Measurements from ENCODE around the gene CCN6.

Gene CCN6

DNA sequence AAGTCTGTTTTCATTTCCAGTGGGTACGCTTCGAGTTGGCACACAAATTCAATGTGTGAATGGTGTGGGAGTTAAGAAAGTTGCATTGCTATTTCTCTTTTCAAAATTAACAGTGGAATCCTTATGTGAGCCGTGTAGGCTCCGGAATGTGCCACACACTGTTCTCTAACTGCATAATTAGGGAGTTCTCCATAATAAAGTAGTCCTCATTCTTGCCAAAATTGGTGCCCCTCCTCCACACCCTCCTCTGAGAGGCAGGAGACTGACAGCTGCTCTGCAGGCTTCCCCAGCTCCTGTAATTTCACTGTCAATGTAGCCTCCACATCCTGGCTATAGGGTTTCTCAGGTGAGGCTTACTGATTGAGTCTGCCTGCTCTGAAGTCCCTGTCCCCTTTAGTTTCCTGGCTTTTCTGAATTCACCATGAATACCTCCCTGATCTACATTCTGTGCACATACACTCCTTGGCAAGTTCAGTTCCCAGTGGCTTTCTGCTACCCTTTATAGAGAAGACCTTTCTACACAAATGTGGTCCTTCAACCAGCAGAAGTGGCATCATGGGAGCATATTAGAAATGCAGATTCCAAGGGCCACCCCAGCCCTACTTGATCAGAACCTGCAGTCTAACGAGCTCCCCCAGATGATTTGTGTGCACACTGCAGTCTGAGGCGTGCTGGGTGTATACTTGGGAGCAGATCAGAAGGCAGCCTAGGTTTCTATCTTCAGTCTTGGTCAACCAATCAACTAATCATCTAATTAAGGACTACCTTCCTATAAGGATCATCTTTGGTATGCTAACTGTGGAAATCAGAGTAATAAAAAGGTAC lies 19.9 kb upstream of the CCN6 start:
- CTCF ChIA-PET: interaction anchor here (0.5 to 2.0 kb wide), 3 partner anchors 9 to 277 kb away, joined by 4 to 14 read pairs (median 6); no protein-coding TSS in a partner anchor

DNA sequence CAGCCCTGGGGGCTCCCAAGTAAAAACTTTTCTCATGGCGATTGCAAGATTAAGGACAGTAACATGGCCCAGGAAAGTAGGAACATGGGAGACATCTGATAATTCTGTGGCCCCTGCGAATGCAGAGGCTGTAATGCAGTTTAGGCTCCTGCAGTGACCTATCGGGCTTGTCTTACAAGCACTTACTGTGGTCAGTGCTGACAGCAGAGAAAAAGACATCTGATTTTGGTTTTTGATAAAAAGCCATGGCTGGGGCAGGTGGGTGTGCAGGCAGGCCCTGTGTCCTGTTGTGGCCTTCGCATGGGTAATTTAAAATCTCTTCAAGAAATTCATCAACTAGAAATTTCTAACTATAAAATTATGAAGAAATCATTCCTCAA lies 19.3 kb upstream of the CCN6 start:
- Histone ChIP-seq H3K4me1 (ENCODE audit: control insufficient read depth, insufficient read depth, low read length) (no peaks in the 10 kb centered on the region), H3K27ac (ENCODE audit: extremely low read depth, low read depth, low read length) (no peak overlapping the region), H3K36me3 (ENCODE audit: control insufficient read depth in 2 of 2, insufficient read depth in 1 of 2, low read length in 2 of 2) (no peaks in the 10 kb centered on the region), H3K4me3 (ENCODE audit: low read depth, low read length) (no peak overlapping the region), H3K9me3 (ENCODE audit: control insufficient read depth, insufficient read depth, low read depth, low read length) (no peaks in the 10 kb centered on the region)
- ChIA-PET CTCF (interaction anchor here (1.2 kb wide), 1 partner anchor 9 kb away, joined by 14 read pairs; no protein-coding TSS in a partner anchor), POLR2A (no interaction called here)
- TF ChIP-seq KLF7 (tag by site-specific recombination; IDR thresholded peaks at IDR 0.05; ENCODE audit: borderline replicate concordance) (no peak), ZNF426 (tag by site-specific recombination; IDR thresholded peaks at IDR 0.05) (no peak), SP2 (tag by site-specific recombination; IDR thresholded peaks at IDR 0.05) (no peak), ZEB2 (tag by site-specific recombination; IDR thresholded peaks at IDR 0.05) (no peak), ZNF202 (tag by site-specific recombination; IDR thresholded peaks at IDR 0.05; ENCODE audit: borderline replicate concordance) (no peak), ZNF175 (tag by site-specific recombination; IDR thresholded peaks at IDR 0.05) (no peak), ZNF221 (tag by site-specific recombination; IDR thresholded peaks at IDR 0.05; ENCODE audit: borderline replicate concordance) (no peak)

More for the DNA sequence above, 19.9 kb upstream of the CCN6 start:
- H3K4me1 ChIP-seq (ENCODE audit: control insufficient read depth, insufficient read depth, low read length): no peaks in the 10 kb centered on the region
- H3K27ac ChIP-seq (ENCODE audit: extremely low read depth, low read depth, low read length): no peak overlapping the region
- H3K4me3 ChIP-seq (ENCODE audit: low read depth, low read length): no peak overlapping the region
- H3K9me3 ChIP-seq (ENCODE audit: control insufficient read depth, insufficient read depth, low read depth, low read length): no peaks in the 10 kb centered on the region
- TF ChIP-seq SETDB1 (IDR thresholded peaks at IDR 0.05; ENCODE audit: insufficient read length, low read length) (no peak), ZNF473 (tag by site-specific recombination; IDR thresholded peaks at IDR 0.05) (no peak), ZNF174 (tag by site-specific recombination; IDR thresholded peaks at IDR 0.05) (no peak), GFI1B (tag by site-specific recombination; IDR thresholded peaks at IDR 0.05) (no peak), ZBTB1 (tag by site-specific recombination; IDR thresholded peaks at IDR 0.05) (no peak), OVOL3 (tag by site-specific recombination; IDR thresholded peaks at IDR 0.05) (no peak), ZNF10 (tag by site-specific recombination; IDR thresholded peaks at IDR 0.05) (no peak), ZNF37A (tag by site-specific recombination; IDR thresholded peaks at IDR 0.05) (no peak), ZNF530 (tag by site-specific recombination; IDR thresholded peaks at IDR 0.05; ENCODE audit: low read depth) (no peak), ZNF23 (tag by site-specific recombination; IDR thresholded peaks at IDR 0.05; ENCODE audit: borderline replicate concordance) (no peak)
- no peaks in the 10 kb centered on the region for H3K36me3 ChIP-seq (ENCODE audit: control insufficient read depth in 2 of 2, insufficient read depth in 1 of 2, low read length in 2 of 2)
- POLR2A ChIA-PET: no interaction called here

DNA sequence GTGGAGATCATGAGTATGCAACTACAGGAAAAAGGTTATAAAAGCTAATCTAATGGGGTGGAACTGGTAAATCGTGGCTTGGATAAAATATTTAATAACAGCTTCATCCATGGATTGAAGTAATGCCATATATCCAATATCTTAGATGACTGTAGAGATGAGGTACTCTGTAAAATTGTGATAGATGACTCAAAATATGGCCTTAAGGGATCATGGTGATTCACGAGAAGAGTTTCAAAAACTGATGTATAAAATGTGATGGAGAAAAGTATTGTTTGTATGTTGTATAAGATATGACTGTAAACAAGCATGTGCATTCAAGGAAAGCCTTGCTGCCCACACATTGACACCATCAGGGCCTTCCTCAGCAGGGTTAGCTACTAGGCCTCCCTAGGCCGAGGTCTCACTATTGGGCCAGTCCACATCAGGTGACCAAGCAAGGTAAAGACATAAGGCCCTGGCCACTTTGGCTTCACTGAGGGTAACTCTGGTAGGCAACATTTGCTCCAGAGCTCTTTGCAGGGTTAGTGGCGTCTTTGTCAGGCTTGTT lies 17.7 kb upstream of the CCN6 start:
- Histone ChIP-seq H3K36me3 (ENCODE audit: control insufficient read depth in 2 of 2, insufficient read depth in 1 of 2, low read length in 2 of 2) (no peaks in the 10 kb centered on the region), H3K4me1 (ENCODE audit: control insufficient read depth, insufficient read depth, low read length) (no peaks in the 10 kb centered on the region), H3K9me3 (ENCODE audit: control insufficient read depth, insufficient read depth, low read depth, low read length) (no peaks in the 10 kb centered on the region), H3K27ac (ENCODE audit: extremely low read depth, low read depth, low read length) (no peak overlapping the region), H3K4me3 (ENCODE audit: low read depth, low read length) (no peak overlapping the region)
- CTCF ChIA-PET: interaction anchor here (0.8 to 1.2 kb wide), 4 partner anchors 275 to 327 kb away, joined by 3 to 4 read pairs (median 3); no protein-coding TSS in a partner anchor
- POLR2A ChIA-PET: no interaction called here
- TF ChIP-seq ZNF311 (tag by site-specific recombination; IDR thresholded peaks at IDR 0.05; ENCODE audit: borderline replicate concordance) (no peak), ZBTB1 (tag by site-specific recombination; IDR thresholded peaks at IDR 0.05) (no peak), ZNF239 (tag by site-specific recombination; IDR thresholded peaks at IDR 0.05) (no peak), ZNF16 (tag by site-specific recombination; IDR thresholded peaks at IDR 0.05; ENCODE audit: low read depth) (no peak), KLF1 (tag by site-specific recombination; IDR thresholded peaks at IDR 0.05) (no peak), ZNF214 (tag by site-specific recombination; IDR thresholded peaks at IDR 0.05; ENCODE audit: borderline replicate concordance) (no peak), MZF1 (tag by site-specific recombination; IDR thresholded peaks at IDR 0.05; ENCODE audit: borderline replicate concordance) (no peak), HOXC10 (CRISPR knock-in tag; IDR thresholded peaks at IDR 0.05) (no peak)
- TF ChIP-seq, protein P1, sequence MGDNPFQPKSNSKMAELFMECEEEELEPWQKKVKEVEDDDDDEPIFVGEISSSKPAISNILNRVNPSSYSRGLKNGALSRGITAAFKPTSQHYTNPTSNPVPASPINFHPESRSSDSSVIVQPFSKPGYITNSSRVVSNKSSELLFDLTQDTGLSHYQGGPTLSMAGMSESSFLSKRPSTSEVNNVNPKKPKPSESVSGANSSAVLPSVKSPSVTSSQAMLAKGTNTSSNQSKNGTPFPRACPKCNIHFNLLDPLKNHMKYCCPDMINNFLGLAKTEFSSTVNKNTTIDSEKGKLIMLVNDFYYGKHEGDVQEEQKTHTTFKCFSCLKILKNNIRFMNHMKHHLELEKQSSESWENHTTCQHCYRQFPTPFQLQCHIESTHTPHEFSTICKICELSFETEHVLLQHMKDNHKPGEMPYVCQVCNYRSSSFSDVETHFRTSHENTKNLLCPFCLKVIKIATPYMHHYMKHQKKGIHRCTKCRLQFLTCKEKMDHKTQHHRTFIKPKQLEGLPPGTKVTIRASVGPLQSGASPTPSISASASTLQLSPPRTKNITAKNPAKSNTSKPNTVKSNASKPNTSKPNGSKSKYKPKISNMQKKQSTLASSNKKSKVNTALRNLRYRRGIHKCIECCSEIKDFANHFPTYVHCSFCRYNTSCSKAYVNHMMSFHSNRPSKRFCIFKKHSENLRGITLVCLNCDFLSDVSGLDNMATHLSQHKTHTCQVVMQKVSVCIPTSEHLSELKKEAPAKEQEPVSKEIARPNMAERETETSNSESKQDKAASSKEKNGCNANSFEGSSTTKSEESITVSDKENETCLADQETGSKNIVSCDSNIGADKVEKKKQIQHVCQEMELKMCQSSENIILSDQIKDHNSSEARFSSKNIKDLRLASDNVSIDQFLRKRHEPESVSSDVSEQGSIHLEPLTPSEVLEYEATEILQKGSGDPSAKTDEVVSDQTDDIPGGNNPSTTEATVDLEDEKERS (tag by site-specific recombination; IDR thresholded peaks at IDR 0.05): no peak

Measured in HEK293 (cell line).